ENCODE results near the gene PBRM1. TPM values are rescaled to one million over a fixed set of nuclear protein-coding genes. Genes with fewer than 3 reads are reported as not detected.
A peak's percentile ranks its signal among the peaks of the same experiment; 100 is the strongest.
"Not testable (repeated sequence)": the region's sequence is repeated elsewhere in the genome, so short reads cannot be mapped to it uniquely, and the experiment has no call there.

Gene PBRM1
- total and polyA plus RNA-seq, 7 experiments from 2014 or later = 58.4 to 109 (median 76.9) TPM

GRCh38 chr3:52528586-52529375 lies 156.9 kb downstream of the PBRM1 start:
- DNase-seq = no peak
- Mint-ChIP-seq H3K27ac (no peak overlapping the region), H3K9me3 (no peaks in the 10 kb centered on the region)

DNA sequence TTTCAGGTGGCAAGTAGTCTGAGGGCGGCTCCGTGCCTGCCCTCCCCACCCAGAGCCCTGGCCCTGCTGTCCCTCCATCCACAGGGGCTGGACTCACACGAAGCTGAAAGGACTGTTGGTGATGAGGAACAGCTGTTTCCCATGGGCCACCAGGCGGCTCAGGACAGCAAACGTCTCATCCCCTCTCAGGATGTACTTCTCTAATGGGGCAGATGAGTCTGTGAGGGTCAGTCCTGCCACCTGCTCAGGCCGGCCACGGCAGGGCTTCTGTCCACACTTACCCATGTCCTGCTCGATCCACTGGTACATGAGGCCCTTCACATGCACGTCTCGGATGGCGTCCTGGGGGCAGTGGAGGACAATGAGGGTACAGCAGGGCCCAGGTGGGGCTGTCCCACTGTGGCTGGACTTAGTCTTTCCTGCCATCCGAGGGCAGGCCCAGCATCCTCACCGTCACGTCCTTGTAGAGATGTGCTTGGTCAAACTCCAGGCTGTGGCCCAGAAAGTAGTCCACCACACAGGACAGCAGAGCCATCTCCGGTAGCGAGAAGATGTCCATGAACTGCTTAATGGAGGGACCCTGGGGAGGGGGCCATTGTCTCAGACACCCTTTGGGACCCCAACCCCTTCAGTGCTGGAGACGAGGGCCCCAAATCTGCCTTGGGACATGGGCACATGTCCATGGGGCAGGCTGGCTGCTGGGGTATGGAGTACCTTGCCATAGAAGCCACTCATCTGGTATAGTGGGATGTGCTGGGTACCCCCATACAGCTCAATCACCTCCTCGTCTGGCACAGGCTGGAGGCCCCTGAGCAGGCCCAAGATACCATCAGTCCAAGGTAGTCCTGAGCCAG lies 157.8 kb downstream of the PBRM1 start:
- DNase-seq (no peak), ATAC-seq (no peak)
- Mint-ChIP-seq H3K27ac (no peak overlapping the region), H3K36me3 (peaks cover 0 to 3% (median 0%) of the 10 kb centered on the region in 5 donors), H3K9me3 (no peaks in the 10 kb centered on the region), H3K27me3 (no peaks in the 10 kb centered on the region), H3K4me1 (peaks cover 0 to 7% (median 0%) of the 10 kb centered on the region in 7 donors), H3K4me3 (no peak overlapping the region)
- no peaks in the 10 kb centered on the region for H3K36me3 ChIP-seq (ENCODE audit: control insufficient read depth in 2 of 3, insufficient read depth in 3 of 3, low read length in 3 of 3)
- H3K27me3 ChIP-seq (ENCODE audit: control insufficient read depth in 2 of 2, insufficient read depth in 2 of 2, low read length in 2 of 2) = no peaks in the 10 kb centered on the region
- H3K27ac ChIP-seq (ENCODE audit: low read depth, low read length) = no peak overlapping the region
- no peak overlapping the region for H3K4me3 ChIP-seq (ENCODE audit: low read length)
- ChIA-PET POLR2A (no interaction called here), CTCF (interaction anchor here (0.5 kb wide), 1 partner anchor 65 kb away, joined by 3 read pairs; no protein-coding TSS in a partner anchor)
- peaks cover 0 to 4% of the 10 kb centered on the region in 2 donors for H3K4me1 ChIP-seq (ENCODE audit: control insufficient read depth in 2 of 2, insufficient read depth in 2 of 2, low read length in 2 of 2)
- intact Hi-C loops (cut with micrococcal nuclease) = no loop called here
- no peaks in the 10 kb centered on the region for H3K9me3 ChIP-seq (ENCODE audit: control insufficient read depth in 2 of 3, low read length in 3 of 3)

More at GRCh38 chr3:52528586-52529375, 156.9 kb downstream of the PBRM1 start:
- Histone ChIP-seq H3K27me3 (ENCODE audit: control insufficient read depth in 2 of 2, insufficient read depth in 2 of 2, low read length in 2 of 2) (no peaks in the 10 kb centered on the region), H3K4me1 (ENCODE audit: control insufficient read depth in 2 of 2, insufficient read depth in 2 of 2, low read length in 2 of 2) (peaks cover 0 to 4% of the 10 kb centered on the region in 2 donors), H3K27ac (ENCODE audit: low read depth, low read length) (no peak overlapping the region), H3K4me3 (ENCODE audit: low read length) (no peak overlapping the region), H3K9me3 (ENCODE audit: control insufficient read depth in 2 of 3, low read length in 3 of 3) (no peaks in the 10 kb centered on the region), H3K36me3 (ENCODE audit: control insufficient read depth in 2 of 3, insufficient read depth in 3 of 3, low read length in 3 of 3) (no peaks in the 10 kb centered on the region)
- no peaks in the 10 kb centered on the region for H3K27me3 Mint-ChIP-seq
- no peak for ATAC-seq
- no peak overlapping the region for H3K4me3 Mint-ChIP-seq
- POLR2A ChIA-PET = interaction anchor here (0.6 kb wide), 1 partner anchor 71 kb away, joined by 4 read pairs; no protein-coding TSS in a partner anchor
- intact Hi-C loops (cut with micrococcal nuclease) = no loop called here
- CTCF ChIA-PET = interaction anchor here (0.5 kb wide), 1 partner anchor 64 kb away, joined by 3 read pairs; no protein-coding TSS in a partner anchor
- H3K36me3 Mint-ChIP-seq = peaks cover 0 to 3% (median 0%) of the 10 kb centered on the region in 5 donors
- peaks cover 0 to 7% (median 0%) of the 10 kb centered on the region in 7 donors for H3K4me1 Mint-ChIP-seq

- no peak overlapping the region for H3K4me3 Mint-ChIP-seq
- ATAC-seq (no peak), DNase-seq (no peak)
- no peaks in the 10 kb centered on the region for H3K27me3 Mint-ChIP-seq
- Histone ChIP-seq H3K36me3 (ENCODE audit: control insufficient read depth in 2 of 3, insufficient read depth in 3 of 3, low read length in 3 of 3) (no peaks in the 10 kb centered on the region), H3K27ac (ENCODE audit: low read depth, low read length) (no peak overlapping the region), H3K4me3 (ENCODE audit: low read length) (no peak overlapping the region), H3K4me1 (ENCODE audit: control insufficient read depth in 2 of 2, insufficient read depth in 2 of 2, low read length in 2 of 2) (no peaks in the 10 kb centered on the region), H3K27me3 (ENCODE audit: control insufficient read depth in 2 of 2, insufficient read depth in 2 of 2, low read length in 2 of 2) (no peaks in the 10 kb centered on the region), H3K9me3 (ENCODE audit: control insufficient read depth in 2 of 3, low read length in 3 of 3) (no peaks in the 10 kb centered on the region)
- H3K4me1 Mint-ChIP-seq = peaks cover 0 to 3% (median 0%) of the 10 kb centered on the region in 7 donors
- no peaks in the 10 kb centered on the region for H3K9me3 Mint-ChIP-seq
- H3K36me3 Mint-ChIP-seq = peaks cover 0 to 3% (median 0%) of the 10 kb centered on the region in 5 donors
- CTCF ChIA-PET = no interaction called here
- POLR2A ChIA-PET = no interaction called here
- intact Hi-C loops (cut with micrococcal nuclease) = no loop called here
- H3K27ac Mint-ChIP-seq = no peak overlapping the region
These were observed 158.5 kb downstream of the PBRM1 start for GRCh38 chr3:52527039-52527731.

- DNase-seq; H3K27ac ChIP-seq (ENCODE audit: low read depth, low read length); H3K4me1 Mint-ChIP-seq; H3K36me3 ChIP-seq (ENCODE audit: control insufficient read depth in 2 of 3, insufficient read depth in 3 of 3, low read length in 3 of 3); H3K4me3 Mint-ChIP-seq; POLR2A ChIA-PET; H3K27me3 Mint-ChIP-seq; ATAC-seq; H3K4me3 ChIP-seq (ENCODE audit: low read length); H3K27me3 ChIP-seq (ENCODE audit: control insufficient read depth in 2 of 2, insufficient read depth in 2 of 2, low read length in 2 of 2); H3K9me3 ChIP-seq (ENCODE audit: control insufficient read depth in 2 of 3, low read length in 3 of 3); H3K9me3 Mint-ChIP-seq; H3K4me1 ChIP-seq (ENCODE audit: control insufficient read depth in 2 of 2, insufficient read depth in 2 of 2, low read length in 2 of 2); H3K27ac Mint-ChIP-seq; CTCF ChIA-PET; intact Hi-C loops (cut with micrococcal nuclease); H3K36me3 Mint-ChIP-seq: not testable (repeated sequence)
These were observed 159.1 kb downstream of the PBRM1 start for GRCh38 chr3:52526671-52527038.

- intact Hi-C loops (cut with micrococcal nuclease) = no loop called here
- H3K27ac ChIP-seq (ENCODE audit: low read depth, low read length) = no peak overlapping the region
- Mint-ChIP-seq H3K9me3 (no peaks in the 10 kb centered on the region), H3K27ac (peak overlapping the region in 1 of 9 donors; percentile 76), H3K4me1 (peaks cover 0 to 2% (median 0%) of the 10 kb centered on the region in 7 donors), H3K27me3 (no peaks in the 10 kb centered on the region), H3K36me3 (peaks cover 0 to 3% (median 0%) of the 10 kb centered on the region in 5 donors), H3K4me3 (no peak overlapping the region)
- H3K36me3 ChIP-seq (ENCODE audit: control insufficient read depth in 2 of 3, insufficient read depth in 3 of 3, low read length in 3 of 3) = no peaks in the 10 kb centered on the region
- ChIA-PET CTCF (no interaction called here), POLR2A (no interaction called here)
- H3K9me3 ChIP-seq (ENCODE audit: control insufficient read depth in 2 of 3, low read length in 3 of 3) = no peaks in the 10 kb centered on the region
- DNase-seq = no peak
- no peak overlapping the region for H3K4me3 ChIP-seq (ENCODE audit: low read length)
- no peaks in the 10 kb centered on the region for H3K27me3 ChIP-seq (ENCODE audit: control insufficient read depth in 2 of 2, insufficient read depth in 2 of 2, low read length in 2 of 2)
- no peak for ATAC-seq
- no peaks in the 10 kb centered on the region for H3K4me1 ChIP-seq (ENCODE audit: control insufficient read depth in 2 of 2, insufficient read depth in 2 of 2, low read length in 2 of 2)
These were observed 159.8 kb downstream of the PBRM1 start for GRCh38 chr3:52525680-52526561.
